ENCODE measurements around the gene C6orf89.

- TF ChIP-seq CTCF (IDR thresholded peaks at IDR 0.05), result no peak
- TF ChIP-seq POLR2A (IDR thresholded peaks at IDR 0.05), result no peak
- TF ChIP-seq EP300 (IDR thresholded peaks at IDR 0.05), result no peak
Measured at GRCh38 chr6:36964908-36965307, 79.2 kb downstream of the C6orf89 start.
